ENCODE measurements around the gene IL31RA. TPM values are rescaled to one million over a fixed set of nuclear protein-coding genes. Genes with fewer than 3 reads are reported as not detected.

The IL31RA gene
- total RNA-seq, 1 experiment from 2014 or later: 10.5 TPM

- no peak for DNase-seq (ENCODE audit: low spot score)
Observed at GRCh38 chr5:55902696-55903095, 51.5 kb downstream of the IL31RA start.

DNA sequence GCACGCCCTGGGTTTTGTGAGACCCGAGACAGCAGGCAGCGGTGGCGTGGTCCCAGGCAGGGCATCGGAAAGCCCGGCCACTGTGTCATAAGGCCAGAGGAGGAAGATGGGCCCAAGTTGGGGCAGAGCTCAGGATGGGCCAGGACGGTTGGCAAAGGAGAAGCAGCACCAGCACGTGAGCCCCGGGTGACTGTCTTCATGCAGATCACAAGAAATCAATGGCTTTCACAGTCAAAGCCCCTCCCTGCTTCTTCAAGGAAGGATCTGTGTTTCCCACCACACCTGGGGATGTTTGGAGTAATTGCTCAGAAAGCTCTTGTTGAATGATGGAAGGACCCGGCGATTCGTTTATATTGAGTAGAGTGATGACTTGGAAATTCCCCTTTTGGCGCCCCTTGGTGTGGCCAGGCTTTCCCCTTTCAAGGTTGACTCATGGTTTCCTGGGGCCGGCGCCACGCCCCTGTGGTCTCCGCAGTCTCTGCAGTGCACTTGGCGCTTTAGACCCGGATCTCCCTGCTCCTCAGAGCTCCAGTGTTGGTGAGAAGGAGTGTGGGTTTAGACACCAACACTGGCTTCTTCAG is 52.1 kb downstream of the IL31RA start:
- peak; percentile 48 for DNase-seq (ENCODE audit: low spot score)

GRCh38 chr5:55904152-55904551 is 53.0 kb downstream of the IL31RA start:
- no peak for DNase-seq (ENCODE audit: low spot score)

GRCh38 chr5:55905251-55905650 is 54.1 kb downstream of the IL31RA start:
- no peak for DNase-seq (ENCODE audit: low spot score)

DNA sequence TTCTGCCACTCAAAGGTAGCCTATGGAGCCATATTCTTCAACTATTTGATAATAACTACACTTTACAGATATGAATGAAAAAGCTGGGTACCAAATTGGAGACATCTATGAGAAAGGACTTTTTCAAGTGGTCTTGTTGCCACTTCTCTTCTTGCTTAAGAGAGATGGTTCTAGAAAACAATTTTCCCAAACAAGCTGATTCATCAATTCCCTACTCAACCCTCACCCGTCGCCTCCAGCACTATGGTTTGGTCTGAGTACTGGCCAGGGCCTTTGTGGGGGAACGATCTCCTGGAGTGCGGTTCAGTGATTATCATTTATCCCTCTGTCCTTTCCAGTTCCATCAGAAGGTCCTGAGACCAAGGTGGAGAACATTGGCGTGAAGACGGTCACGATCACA is 56.8 kb downstream of the IL31RA start:
- no peak for DNase-seq (ENCODE audit: low spot score)

- DNase-seq (ENCODE audit: low spot score): no peak
Observed at GRCh38 chr5:55908804-55909203, 57.6 kb downstream of the IL31RA start.

DNA sequence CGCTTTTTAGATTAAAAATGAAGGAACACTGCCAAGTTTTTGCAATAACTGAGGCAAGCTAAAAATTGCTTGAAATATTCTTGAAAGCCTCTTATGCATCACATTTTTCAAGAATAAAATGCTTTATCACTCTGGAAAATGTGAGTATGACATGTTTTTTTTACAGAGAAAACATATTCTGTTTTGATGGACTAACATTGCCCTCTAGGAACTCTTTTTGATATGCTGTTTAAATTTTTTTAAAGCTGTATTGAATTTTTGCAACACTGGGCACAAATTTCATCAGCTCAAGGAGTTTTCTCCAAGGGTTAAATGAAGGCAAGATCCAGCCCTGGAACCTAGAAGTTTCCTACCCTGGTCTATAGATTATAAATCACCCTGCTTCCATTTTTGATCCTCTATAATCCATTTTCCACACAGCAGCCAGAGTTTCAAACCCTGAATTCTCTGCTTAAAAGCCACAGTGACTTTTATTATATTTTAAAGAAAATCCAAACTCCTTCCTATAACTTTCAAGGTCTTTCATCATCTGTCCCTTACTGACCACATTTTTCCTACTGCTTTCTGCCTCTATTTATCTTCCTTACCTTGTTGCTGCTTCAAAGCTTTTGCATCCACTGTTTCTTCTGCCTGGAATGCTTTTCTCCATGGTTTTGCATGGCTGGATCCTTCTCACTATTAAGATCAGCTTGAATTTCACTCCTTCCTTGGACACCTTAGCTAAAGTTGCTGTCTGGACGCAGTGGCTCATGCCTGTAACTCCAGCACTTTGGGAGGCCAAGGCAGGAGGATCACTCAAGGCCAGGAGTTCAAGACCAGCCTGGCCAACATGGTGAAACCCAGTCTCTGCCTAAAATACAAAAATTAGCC is 60.9 kb downstream of the IL31RA start:
- DNase-seq (ENCODE audit: low spot score): no peak

GRCh38 chr5:55913466-55914413 is 62.6 kb downstream of the IL31RA start:
- DNase-seq (ENCODE audit: low spot score): no peak

- no peak for DNase-seq (ENCODE audit: low spot score)
Observed at GRCh38 chr5:55914971-55915370, 63.8 kb downstream of the IL31RA start.

DNA sequence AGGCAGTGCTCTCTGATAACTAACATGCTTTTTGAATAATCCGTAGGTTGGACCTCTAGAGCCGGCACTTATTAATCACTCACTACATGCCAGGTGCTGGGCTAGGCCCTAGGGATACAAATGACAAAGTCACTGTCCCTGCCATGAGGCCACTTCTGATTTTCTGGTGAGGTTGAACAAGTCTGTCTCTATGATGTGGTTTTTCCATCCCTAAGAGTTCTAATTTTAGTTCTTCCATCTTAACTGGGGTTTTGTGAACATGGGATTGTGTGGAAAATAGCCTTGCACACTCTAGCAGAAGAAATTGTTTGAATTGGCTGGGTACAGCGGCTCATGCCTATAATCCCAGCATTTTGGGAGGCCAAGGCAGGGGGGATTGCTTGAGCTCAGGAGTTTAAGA is 64.6 kb downstream of the IL31RA start:
- DNase-seq (ENCODE audit: low spot score): no peak

DNA sequence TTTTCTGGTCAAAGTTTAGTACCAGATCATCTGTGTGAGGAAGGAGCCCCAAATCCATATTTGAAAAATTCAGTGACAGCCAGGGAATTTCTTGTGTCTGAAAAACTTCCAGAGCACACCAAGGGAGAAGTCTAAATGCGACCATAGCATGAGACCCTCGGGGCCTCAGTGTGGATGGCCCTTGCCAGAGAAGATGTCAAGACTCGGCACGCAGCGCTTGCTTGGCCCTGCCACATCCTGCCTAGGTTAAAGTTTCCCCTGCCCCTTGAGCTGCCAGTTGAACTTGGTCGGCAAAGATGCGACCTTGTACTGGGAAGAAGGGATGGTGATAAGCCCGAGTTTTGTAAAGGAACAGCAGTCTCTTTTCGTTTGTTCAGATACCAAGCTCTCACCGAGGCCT is 65.8 kb downstream of the IL31RA start:
- DNase-seq (ENCODE audit: low spot score): no peak

DNA sequence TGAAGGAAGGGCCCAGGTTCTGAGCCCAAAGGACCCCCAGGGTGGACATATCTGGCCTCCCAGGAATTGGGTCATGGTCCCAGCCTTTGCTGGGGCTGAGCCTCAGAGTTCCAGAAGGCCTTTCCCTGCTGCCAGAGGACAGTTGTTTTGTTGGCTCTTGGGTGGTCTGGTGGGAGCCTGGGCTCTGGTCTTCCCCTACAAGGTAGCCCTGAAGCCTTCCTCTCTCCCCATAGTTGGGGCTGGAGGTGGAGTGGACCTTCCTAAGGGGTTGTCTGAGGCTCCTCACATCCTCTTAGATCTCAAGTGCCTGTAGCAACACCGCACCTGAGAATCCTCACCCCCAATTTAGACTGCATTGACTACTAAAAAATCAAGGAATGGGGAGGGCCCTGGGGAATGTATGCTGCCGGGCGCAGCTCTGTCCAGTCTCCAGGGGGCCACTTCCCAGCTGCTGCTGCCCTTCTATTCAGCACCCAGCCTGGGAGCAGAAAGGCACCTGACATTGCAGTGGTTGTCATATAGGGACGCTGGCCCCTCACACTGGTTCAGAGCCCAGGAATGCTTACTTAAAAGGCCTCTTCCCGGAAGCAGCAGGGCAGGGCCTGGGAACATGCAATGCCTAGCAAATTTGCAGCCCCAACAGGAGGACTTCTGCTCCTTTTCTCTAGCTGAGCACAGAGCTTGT is 66.4 kb downstream of the IL31RA start:
- DNase-seq (ENCODE audit: low spot score): no peak

DNA sequence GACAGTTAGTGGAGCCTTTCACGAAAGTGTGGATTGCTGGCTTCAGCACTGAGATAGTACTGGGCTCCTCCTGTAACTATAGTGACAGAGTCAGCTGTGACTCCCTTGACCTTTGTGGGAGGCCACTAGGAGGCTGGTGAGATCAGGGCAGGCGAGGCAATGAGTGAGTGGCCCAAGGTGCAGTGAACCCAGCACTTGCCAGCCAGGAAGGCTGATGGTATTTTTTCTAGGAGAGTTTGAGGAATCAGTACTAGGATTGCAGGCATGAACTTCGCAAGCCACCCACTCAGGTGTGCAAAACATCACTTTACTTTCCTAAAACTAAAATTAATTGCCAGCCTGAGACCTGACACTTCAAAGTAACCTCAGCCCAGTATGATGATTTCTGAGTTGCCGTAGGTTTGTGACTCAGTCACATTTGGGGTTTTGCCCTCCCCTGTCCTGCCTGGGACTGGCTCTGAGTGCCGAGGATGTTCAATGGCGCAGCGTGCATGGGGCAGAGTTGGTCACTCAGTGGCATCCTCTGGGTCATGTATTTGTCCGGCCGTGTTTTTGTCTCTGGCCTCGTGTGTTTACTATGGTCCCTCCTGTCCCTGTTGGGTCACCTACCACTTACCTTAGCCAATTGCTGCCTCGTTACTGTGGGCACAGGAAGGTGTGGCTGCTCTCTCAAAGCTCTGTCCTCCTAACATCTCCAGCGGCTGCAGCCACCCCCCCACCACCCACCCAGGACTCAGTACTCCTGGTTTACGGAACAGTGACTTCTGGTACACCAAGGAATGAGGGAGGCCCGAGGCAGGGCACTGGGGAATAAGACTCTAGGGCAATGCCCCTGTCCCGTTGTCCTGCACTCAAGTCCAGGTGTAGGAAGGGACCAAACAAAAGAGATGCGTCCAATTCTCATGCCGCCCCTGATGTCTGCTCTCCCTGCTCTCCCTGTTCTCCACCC is 67.2 kb downstream of the IL31RA start:
- DNase-seq (ENCODE audit: low spot score): no peak

GRCh38 chr5:55919625-55920024 is 68.5 kb downstream of the IL31RA start:
- no peak for DNase-seq (ENCODE audit: low spot score)

- no peak for DNase-seq (ENCODE audit: low spot score)
Observed at GRCh38 chr5:55920784-55921183, 69.6 kb downstream of the IL31RA start.

DNA sequence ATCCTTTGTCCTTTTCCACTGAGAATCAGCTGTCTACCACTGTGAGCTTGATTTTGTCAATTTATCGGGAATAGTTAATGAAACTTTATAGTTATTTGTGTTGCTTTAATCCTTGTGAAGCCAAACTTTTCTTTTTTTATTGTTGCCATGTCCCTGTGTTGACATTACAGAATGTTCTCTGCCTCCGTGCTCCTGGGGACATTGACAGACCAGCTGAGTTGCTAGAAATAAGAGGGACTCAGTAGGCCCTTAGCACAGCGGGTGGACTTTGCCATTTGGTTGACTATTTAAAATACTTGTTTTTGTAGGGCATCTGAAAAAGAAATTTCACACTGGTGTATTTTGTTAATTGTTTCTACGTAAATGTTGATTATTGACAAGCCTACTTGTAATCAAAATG is 70.5 kb downstream of the IL31RA start:
- no peak for DNase-seq (ENCODE audit: low spot score)

DNA sequence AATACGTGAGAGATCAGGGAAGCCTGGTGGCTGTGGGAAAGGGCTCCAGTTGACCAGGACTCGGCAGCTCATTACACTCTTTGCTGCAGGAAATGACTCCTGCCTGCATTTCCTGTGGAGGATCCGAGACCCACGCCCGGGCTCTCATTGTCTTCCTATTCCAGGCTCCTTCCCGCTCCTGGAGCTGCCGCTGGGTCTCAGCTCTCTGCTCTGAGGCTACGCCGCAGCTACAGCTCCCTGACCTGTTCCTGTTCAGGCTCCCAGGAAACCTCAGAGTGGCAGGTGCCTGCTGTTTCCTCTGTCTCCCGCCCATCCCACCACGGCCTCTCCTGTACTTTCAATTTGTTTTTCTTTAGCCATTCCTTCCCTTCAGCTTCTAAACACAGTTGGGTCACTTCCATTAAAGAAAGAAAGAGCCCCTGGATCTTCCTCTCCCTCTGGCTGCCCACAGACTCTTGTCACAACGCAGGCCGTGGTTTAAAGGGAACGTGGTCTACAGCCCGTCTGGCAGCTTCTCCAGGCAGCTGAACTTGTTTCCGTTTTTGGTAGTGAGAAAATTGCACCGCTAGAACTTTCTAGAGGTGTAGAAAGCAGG is 72.1 kb downstream of the IL31RA start:
- no peak for DNase-seq (ENCODE audit: low spot score)

DNA sequence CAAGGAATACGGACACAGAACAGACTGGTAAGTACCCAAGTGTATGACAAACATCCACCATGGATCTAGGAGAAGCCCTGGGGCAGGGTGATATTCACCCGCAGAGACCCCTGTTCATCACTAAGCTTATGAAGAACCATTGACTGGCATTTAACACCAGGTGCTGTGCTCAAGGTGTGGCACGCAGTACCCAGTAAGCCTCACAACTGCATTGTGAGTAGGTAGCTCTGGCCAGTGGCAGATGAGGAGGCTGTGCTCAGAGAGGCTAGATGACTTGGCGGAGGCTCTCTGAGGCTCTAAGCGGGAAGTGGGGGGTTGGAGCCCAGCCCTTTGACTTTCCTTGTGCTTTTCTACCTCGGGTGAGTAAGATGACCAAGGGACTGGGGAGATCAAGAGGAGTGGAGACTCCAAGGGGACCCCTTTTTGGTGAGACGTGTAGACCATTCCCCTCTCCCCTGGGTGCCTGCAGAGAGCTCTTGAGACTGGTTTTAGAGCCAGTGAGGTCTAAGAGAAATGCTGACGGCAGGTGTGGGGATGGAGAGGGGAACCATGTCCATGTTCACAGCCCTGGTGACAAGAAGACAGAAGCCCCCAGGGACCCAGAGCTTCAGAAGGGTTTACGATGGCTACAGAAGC is 72.8 kb downstream of the IL31RA start:
- no peak for DNase-seq (ENCODE audit: low spot score)

- DNase-seq (ENCODE audit: low spot score): no peak
Observed at GRCh38 chr5:55924744-55925143, 73.6 kb downstream of the IL31RA start.

- no peak for DNase-seq (ENCODE audit: low spot score)
Observed at GRCh38 chr5:55925181-55925580, 74.0 kb downstream of the IL31RA start.
